Activated CD8-positive, alpha-beta T cell treated with anti-CD3 and anti-CD28 coated beads for 36 hours (primary cell): ENCODE measurements around the gene LRRC4C. TPM values are rescaled to one million over a fixed set of nuclear protein-coding genes. Genes with fewer than 3 reads are reported as not detected.

Experiments used
- ATAC-seq: fragments of 200-7000 bp; cut with Tn5 transposase; one replicate; pipeline ENCODE4 v1.10.0; 2021; ENCODE audit warnings: mild to moderate bottlenecking, moderate library complexity
- CTCF ChIA-PET: fragments of 350-600 bp; sonication (Branson Sonifier 250); formaldehyde crosslinking; loops from one replicate; lab custom pipeline; 2021; ENCODE audit warnings: antibody characterized with exemption; lab: Charles Lee
- POLR2A ChIA-PET: fragments of 350-600 bp; sonication (Branson Sonifier 250); formaldehyde crosslinking; loops from one replicate; lab custom pipeline; 2021; ENCODE audit warnings: antibody characterized with exemption; lab: Charles Lee
- DNase-seq: peaks from one replicate; pipeline ENCODE4 v3.0.0-alpha.2; 2020
- H3K27ac Mint-ChIP-seq: one replicate; pipeline ENCODE4 v1.8.0; 2021; ENCODE audit warnings: mild to moderate bottlenecking, mixed read lengths
- H3K27me3 Mint-ChIP-seq: one replicate; pipeline ENCODE4 v1.8.0; 2021; ENCODE audit warnings: mixed read lengths
- H3K36me3 Mint-ChIP-seq: one replicate; pipeline ENCODE4 v1.8.0; 2021; ENCODE audit warnings: low read depth, mixed read lengths
- H3K4me1 Mint-ChIP-seq: one replicate; pipeline ENCODE4 v1.8.0; 2021; ENCODE audit warnings: low read depth, mixed read lengths
- H3K4me3 Mint-ChIP-seq: one replicate; pipeline ENCODE4 v1.8.0; 2021; ENCODE audit warnings: mild to moderate bottlenecking, moderate library complexity, mixed read lengths
- H3K9me3 Mint-ChIP-seq: one replicate; pipeline ENCODE4 v1.8.0; 2021; ENCODE audit warnings: mixed read lengths
- intact Hi-C: fragments of 100-400 bp; cut with micrococcal nuclease; formaldehyde crosslinking; loops from one replicate; pipeline ENCODE4 v1.10.0; 2022
- total RNA-seq, 2 experiments: library from RNA; stranded (reverse); gene quantifications; one replicate each; pipeline ENCODE4 v1.2.3, GENCODE V29; 2021
- TF ChIP-seq, protein P1 (sequence below): fragments of 200-600 bp; IDR thresholded peaks from one replicate; pipeline ENCODE4 v1.8.0; 2022; ENCODE audit warnings: antibody characterized with exemption, mild to moderate bottlenecking

The LRRC4C gene
- total RNA-seq, 2 experiments from 2014 or later: not detected

DNA sequence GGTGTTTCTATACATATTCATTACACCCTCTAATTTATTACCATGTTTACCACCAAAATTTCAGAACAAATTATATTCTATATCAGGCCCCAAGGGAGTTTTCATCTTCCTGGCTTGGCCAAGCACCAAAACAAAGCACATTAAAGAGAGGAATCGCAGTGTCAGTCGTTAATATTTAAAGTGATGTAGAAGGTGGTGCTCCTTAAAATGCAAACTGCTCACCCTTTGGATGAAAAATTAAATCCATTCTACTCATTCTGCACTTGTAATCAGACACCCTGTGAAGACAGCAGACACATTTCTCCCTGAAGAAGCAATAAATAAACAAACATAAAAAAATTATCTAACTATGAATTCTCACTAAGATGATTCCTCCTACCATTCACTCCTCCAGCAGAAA lies 113.4 kb downstream of the LRRC4C start:
- H3K36me3 Mint-ChIP-seq: no peaks in the 10 kb centered on the region
- ATAC-seq (no peak), DNase-seq (no peak)
- H3K9me3 Mint-ChIP-seq: peaks cover 7% of the 10 kb centered on the region
- CTCF ChIA-PET: no interaction called here
- TF ChIP-seq, protein P1, sequence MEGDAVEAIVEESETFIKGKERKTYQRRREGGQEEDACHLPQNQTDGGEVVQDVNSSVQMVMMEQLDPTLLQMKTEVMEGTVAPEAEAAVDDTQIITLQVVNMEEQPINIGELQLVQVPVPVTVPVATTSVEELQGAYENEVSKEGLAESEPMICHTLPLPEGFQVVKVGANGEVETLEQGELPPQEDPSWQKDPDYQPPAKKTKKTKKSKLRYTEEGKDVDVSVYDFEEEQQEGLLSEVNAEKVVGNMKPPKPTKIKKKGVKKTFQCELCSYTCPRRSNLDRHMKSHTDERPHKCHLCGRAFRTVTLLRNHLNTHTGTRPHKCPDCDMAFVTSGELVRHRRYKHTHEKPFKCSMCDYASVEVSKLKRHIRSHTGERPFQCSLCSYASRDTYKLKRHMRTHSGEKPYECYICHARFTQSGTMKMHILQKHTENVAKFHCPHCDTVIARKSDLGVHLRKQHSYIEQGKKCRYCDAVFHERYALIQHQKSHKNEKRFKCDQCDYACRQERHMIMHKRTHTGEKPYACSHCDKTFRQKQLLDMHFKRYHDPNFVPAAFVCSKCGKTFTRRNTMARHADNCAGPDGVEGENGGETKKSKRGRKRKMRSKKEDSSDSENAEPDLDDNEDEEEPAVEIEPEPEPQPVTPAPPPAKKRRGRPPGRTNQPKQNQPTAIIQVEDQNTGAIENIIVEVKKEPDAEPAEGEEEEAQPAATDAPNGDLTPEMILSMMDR: no peak
- no peak overlapping the region for H3K4me3 Mint-ChIP-seq
- no peak overlapping the region for H3K27ac Mint-ChIP-seq
- POLR2A ChIA-PET: no interaction called here
- no peaks in the 10 kb centered on the region for H3K27me3 Mint-ChIP-seq
- intact Hi-C loops: no loop called here
- no peaks in the 10 kb centered on the region for H3K4me1 Mint-ChIP-seq

DNA sequence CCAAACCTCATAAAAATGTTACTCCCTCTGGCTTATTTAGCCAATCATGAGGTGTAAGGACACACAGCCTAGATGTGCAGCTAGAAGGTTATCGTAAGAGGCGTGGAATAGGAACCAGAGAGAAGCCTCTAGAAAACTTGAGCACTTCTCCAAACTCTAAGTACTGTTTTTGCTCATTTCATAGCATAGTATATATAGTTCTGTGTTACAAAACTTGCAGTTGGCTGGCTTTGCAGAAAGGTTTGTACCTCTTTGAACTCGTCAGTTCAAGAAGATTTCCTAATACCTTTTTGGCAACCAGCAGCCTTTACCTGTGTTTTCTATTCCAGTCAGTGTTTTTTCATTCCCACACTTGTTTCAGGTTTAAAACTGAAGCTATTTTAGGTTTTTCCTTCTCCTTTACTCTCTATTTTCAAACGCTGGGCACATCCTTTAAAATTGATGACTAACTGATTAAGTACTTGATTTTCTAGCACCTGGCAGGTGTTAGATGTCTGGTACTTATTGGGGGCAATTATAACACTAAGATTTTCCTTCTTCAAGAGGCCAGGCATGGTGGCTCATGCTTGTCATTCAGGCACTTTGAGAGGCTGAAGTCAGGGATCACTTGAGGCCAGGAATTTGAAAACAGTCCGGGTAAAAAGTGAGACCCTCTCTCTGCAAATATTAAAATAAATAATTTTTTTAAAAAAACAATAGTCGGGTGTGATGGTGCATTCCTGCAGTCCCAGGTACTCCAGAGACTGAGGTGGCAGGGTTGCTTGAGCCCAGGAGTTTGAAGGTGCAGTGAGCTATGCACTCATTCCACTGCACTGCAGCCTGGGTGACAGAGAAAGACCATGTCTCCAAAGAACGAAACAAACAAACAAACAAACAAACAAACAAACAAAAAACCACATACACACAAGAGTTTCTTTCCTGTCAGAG lies 125.2 kb downstream of the LRRC4C start:
- Mint-ChIP-seq H3K4me1 (no peaks in the 10 kb centered on the region), H3K4me3 (no peak overlapping the region), H3K36me3 (no peaks in the 10 kb centered on the region), H3K27ac (no peak overlapping the region), H3K27me3 (no peaks in the 10 kb centered on the region), H3K9me3 (peaks cover 8% of the 10 kb centered on the region)
- TF ChIP-seq, protein P1: no peak
- DNase-seq (no peak), ATAC-seq (no peak)
- POLR2A ChIA-PET: no interaction called here
- intact Hi-C loops: no loop called here
- CTCF ChIA-PET: no interaction called here

DNA sequence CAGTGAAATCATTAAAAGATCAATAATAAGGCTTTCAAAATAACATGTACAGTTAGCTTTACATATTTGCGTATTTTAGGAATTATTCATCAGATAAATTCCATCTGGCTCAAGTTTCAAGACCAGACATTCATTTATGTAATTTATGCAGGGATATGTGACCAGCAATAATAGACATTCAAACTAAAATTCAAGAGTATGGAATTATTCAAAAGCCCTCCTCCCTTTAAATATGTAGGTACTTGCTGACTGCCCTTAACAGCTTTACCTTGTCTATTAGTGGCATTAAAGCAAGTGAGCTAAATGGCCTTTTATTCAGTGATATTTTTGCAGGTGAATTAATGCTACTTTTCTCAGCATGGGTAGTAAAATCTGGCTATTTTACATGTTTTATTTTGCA lies 126.1 kb downstream of the LRRC4C start:
- Mint-ChIP-seq H3K36me3 (no peaks in the 10 kb centered on the region), H3K9me3 (peaks cover 14% of the 10 kb centered on the region), H3K4me3 (no peak overlapping the region), H3K27me3 (no peaks in the 10 kb centered on the region), H3K4me1 (no peaks in the 10 kb centered on the region), H3K27ac (no peak overlapping the region)
- ChIA-PET POLR2A (no interaction called here), CTCF (no interaction called here)
- ATAC-seq (no peak), DNase-seq (no peak)
- TF ChIP-seq, protein P1: no peak
- intact Hi-C loops: no loop called here

DNA sequence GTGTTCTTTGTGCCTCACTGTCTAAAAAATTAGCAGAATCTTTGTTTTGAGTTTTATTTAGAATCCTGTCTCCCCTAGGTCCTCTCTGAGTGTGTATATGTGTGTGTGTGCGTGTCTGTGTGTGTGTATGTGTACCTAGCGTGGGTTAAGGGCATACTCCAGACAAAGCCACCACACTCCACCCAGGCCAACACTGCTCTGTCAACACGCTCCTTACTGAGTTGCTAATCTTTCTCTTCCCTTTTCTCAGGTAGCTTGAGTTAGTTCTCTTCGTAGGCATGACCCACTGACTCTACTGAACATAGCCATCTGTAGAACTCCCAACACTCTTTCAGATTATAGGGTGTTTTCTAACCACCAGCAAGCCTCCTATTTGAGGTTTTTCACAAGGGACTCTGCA lies 131.1 kb downstream of the LRRC4C start:
- CTCF ChIA-PET: no interaction called here

DNA sequence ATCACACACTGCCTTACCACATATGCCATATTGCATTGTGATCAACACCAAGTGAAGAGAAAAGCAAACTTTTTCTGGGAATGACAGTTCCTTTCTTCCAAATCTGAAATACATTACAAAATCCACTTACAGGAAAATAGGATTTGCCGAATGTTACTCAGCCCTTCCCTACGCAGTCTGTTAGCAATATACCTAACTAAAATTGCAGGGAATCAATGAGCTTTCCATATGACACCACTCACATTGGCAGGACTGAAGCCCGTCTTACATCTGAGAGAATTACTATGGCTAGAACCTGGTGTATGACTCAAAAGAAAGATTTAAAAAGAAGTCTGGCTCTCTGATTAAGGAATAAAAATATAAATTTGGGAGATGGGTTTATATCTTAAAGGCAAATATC lies 136.0 kb downstream of the LRRC4C start:
- Mint-ChIP-seq H3K36me3 (no peaks in the 10 kb centered on the region), H3K9me3 (peaks cover 10% of the 10 kb centered on the region), H3K27me3 (no peaks in the 10 kb centered on the region), H3K4me3 (no peak overlapping the region), H3K4me1 (no peaks in the 10 kb centered on the region), H3K27ac (no peak overlapping the region)
- ChIA-PET POLR2A (no interaction called here), CTCF (no interaction called here)
- TF ChIP-seq, protein P1: no peak
- DNase-seq (no peak), ATAC-seq (no peak)
- intact Hi-C loops: no loop called here

More for the DNA sequence above, 131.1 kb downstream of the LRRC4C start:
- POLR2A ChIA-PET: no interaction called here
- H3K4me3 Mint-ChIP-seq: no peak overlapping the region
- no peaks in the 10 kb centered on the region for H3K27me3 Mint-ChIP-seq
- H3K9me3 Mint-ChIP-seq: peaks cover 18% of the 10 kb centered on the region
- no peaks in the 10 kb centered on the region for H3K4me1 Mint-ChIP-seq
- intact Hi-C loops: no loop called here
- no peak for DNase-seq
- no peaks in the 10 kb centered on the region for H3K36me3 Mint-ChIP-seq
- no peak for ATAC-seq
- TF ChIP-seq, protein P1: no peak
- H3K27ac Mint-ChIP-seq: no peak overlapping the region
